ENCODE results near the gene F2R.

GRCh38 chr5:76692651-76693050 is 23.3 kb upstream of the F2R start:
- TF ChIP-seq ZNF8 (CRISPR knock-in tag; IDR thresholded peaks at IDR 0.05) (no peak), RARB (CRISPR knock-in tag; IDR thresholded peaks at IDR 0.05) (no peak), TOX (CRISPR knock-in tag; IDR thresholded peaks at IDR 0.05; ENCODE audit: borderline replicate concordance) (no peak), ZFP3 (CRISPR knock-in tag; IDR thresholded peaks at IDR 0.05) (no peak), PPARA (CRISPR knock-in tag; IDR thresholded peaks at IDR 0.05; ENCODE audit: borderline replicate concordance) (no peak), ZFP30 (CRISPR knock-in tag; IDR thresholded peaks at IDR 0.05) (no peak)

All from SK-N-SH treated with all-trans-retinoic acid at 6 μM for 48 hours (cell line).